Right atrium auricular region (tissue), 2 donors: Measurements from ENCODE around the gene KRT37. TPM values are rescaled to one million over a fixed set of nuclear protein-coding genes. Genes with fewer than 3 reads are reported as not detected.
"Not testable (repeated sequence)": the region's sequence is repeated elsewhere in the genome, so short reads cannot be mapped to it uniquely, and the experiment has no call there.

Source experiments
- DNase-seq: peaks from one replicate; pipeline ENCODE4 v3.0.0-alpha.2; 2019; ENCODE audit warnings: low spot score
- H3K27ac ChIP-seq, 2 donors: fragments of 200-600 bp; sonication (generic); 1 replicate in 1 of 2; 2 replicates in 1 of 2; pipeline ENCODE4 v1.5.1; 2016 to 2019
- H3K27me3 ChIP-seq, 2 donors: fragments of 200-600 bp; sonication (generic); one replicate each; pipeline versions ENCODE4 v1.5.1 to v1.6.0; 2017 to 2019
- H3K36me3 ChIP-seq: fragments of 200-600 bp; sonication (generic); one replicate; pipeline ENCODE4 v1.5.1; 2016
- H3K4me1 ChIP-seq, 2 donors: fragments of 200-600 bp; sonication (generic); one replicate each; pipeline versions ENCODE4 v1.5.1 to v1.6.0; 2017 to 2019
- H3K4me3 ChIP-seq, 2 donors: fragments of 200-600 bp; sonication (generic); 1 replicate in 1 of 2; 2 replicates in 1 of 2; pipeline ENCODE4 v1.5.1; 2017 to 2019; ENCODE audit warnings: mild to moderate bottlenecking in 1 of 2, moderate library complexity in 1 of 2
- H3K9me3 ChIP-seq, 2 donors: fragments of 200-600 bp; sonication (generic); one replicate each; pipeline ENCODE4 v1.5.1; 2019
- total RNA-seq, 2 donors: library from RNA; depleted of rRNA; stranded (reverse); fragments of >200 nt; gene quantifications; one replicate each; pipeline ENCODE4 v1.1.0, GENCODE V29; 2016
- TF ChIP-seq, protein P1 (sequence below), 2 donors: fragments of 200-600 bp; sonication (generic); IDR thresholded peaks; one replicate each; pipeline ENCODE4 v1.5.1; 2019; ENCODE audit warnings: antibody characterized with exemption in 2 of 2

KRT37 gene
- total RNA-seq, 2 donors from 2014 or later = not detected

GRCh38 chr17:41386227-41386626 lies 38.2 kb downstream of the KRT37 start:
- Histone ChIP-seq H3K27me3 (no peaks in the 10 kb centered on the region), H3K4me3 (no peak overlapping the region), H3K27ac (no peak overlapping the region), H3K4me1 (no peaks in the 10 kb centered on the region), H3K9me3 (peaks cover 0 to 27% of the 10 kb centered on the region in 2 donors), H3K36me3 (no peaks in the 10 kb centered on the region)
- TF ChIP-seq, protein P1, sequence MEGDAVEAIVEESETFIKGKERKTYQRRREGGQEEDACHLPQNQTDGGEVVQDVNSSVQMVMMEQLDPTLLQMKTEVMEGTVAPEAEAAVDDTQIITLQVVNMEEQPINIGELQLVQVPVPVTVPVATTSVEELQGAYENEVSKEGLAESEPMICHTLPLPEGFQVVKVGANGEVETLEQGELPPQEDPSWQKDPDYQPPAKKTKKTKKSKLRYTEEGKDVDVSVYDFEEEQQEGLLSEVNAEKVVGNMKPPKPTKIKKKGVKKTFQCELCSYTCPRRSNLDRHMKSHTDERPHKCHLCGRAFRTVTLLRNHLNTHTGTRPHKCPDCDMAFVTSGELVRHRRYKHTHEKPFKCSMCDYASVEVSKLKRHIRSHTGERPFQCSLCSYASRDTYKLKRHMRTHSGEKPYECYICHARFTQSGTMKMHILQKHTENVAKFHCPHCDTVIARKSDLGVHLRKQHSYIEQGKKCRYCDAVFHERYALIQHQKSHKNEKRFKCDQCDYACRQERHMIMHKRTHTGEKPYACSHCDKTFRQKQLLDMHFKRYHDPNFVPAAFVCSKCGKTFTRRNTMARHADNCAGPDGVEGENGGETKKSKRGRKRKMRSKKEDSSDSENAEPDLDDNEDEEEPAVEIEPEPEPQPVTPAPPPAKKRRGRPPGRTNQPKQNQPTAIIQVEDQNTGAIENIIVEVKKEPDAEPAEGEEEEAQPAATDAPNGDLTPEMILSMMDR (IDR thresholded peaks at IDR 0.05) = no peak
- no peak for DNase-seq

DNA sequence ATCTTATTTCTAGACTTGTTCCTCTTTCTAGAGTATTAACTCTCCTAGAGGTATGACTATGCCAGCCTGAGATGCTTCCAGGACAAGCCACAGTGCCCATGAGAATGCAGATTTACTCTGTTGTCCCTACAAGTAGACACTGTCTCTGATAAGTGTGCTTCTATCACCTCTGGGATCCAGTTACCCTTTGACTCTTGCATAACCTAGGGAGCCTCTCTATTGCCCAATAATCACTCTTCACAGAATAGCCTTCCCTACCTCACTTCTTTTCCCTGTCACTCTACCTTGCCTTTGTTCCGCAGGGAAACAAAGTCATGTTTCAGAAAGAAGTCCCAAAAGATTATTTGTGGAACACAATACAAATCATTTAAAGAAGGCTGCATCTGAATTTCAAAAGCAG lies 40.7 kb downstream of the KRT37 start:
- Histone ChIP-seq H3K27ac (no peak overlapping the region), H3K4me1 (no peaks in the 10 kb centered on the region), H3K27me3 (no peaks in the 10 kb centered on the region), H3K36me3 (no peaks in the 10 kb centered on the region), H3K9me3 (peaks cover 0 to 27% of the 10 kb centered on the region in 2 donors), H3K4me3 (no peak overlapping the region)
- DNase-seq = no peak
- TF ChIP-seq, protein P1 (IDR thresholded peaks at IDR 0.05) = no peak

GRCh38 chr17:41382394-41382793 lies 42.0 kb downstream of the KRT37 start:
- Histone ChIP-seq H3K36me3 (no peaks in the 10 kb centered on the region), H3K27ac (no peak overlapping the region), H3K9me3 (peaks cover 0 to 25% of the 10 kb centered on the region in 2 donors), H3K27me3 (no peaks in the 10 kb centered on the region), H3K4me3 (no peak overlapping the region), H3K4me1 (no peaks in the 10 kb centered on the region)
- TF ChIP-seq, protein P1 (IDR thresholded peaks at IDR 0.05) = no peak
- DNase-seq = no peak

GRCh38 chr17:41381943-41382342 lies 42.4 kb downstream of the KRT37 start, which contains the start of gene KRT34:
KRT34 (minus strand) TSS chr17:41382306; CDS start chr17:41382246, 60 bp downstream.
- DNase-seq, H3K4me3 ChIP-seq, H3K4me1 ChIP-seq, H3K27ac ChIP-seq, H3K36me3 ChIP-seq, H3K27me3 ChIP-seq: not testable (repeated sequence)
- peaks cover 0 to 21% of the 10 kb centered on the region in 2 donors for H3K9me3 ChIP-seq

- not testable (repeated sequence) for H3K4me1 ChIP-seq, H3K27me3 ChIP-seq, DNase-seq, H3K9me3 ChIP-seq, H3K27ac ChIP-seq, H3K4me3 ChIP-seq, H3K36me3 ChIP-seq
Measured at GRCh38 chr17:41380091-41380490, 44.3 kb downstream of the KRT37 start.

GRCh38 chr17:41377546-41377945 lies 46.8 kb downstream of the KRT37 start:
- DNase-seq = no peak
- no peaks in the 10 kb centered on the region for H3K27me3 ChIP-seq
- no peaks in the 10 kb centered on the region for H3K36me3 ChIP-seq
- H3K4me3 ChIP-seq = no peak overlapping the region
- TF ChIP-seq, protein P1 (IDR thresholded peaks at IDR 0.05) = no peak
- H3K4me1 ChIP-seq = no peaks in the 10 kb centered on the region
- H3K27ac ChIP-seq = no peak overlapping the region
- no peaks in the 10 kb centered on the region for H3K9me3 ChIP-seq

Other genes with a start within 250 kb of the KRT37 start
- not detected for gene KRTAP4-2, start 246.4 kb downstream of the KRT37 start, total RNA-seq
- not detected for gene KRTAP4-1, start 239.7 kb downstream of the KRT37 start, total RNA-seq
- not detected for gene KRTAP9-1, start 234.7 kb downstream of the KRT37 start, total RNA-seq
- gene KRTAP9-2, start 197.9 kb downstream of the KRT37 start, total RNA-seq = not detected
- not detected for gene KRTAP9-3, start 192.1 kb downstream of the KRT37 start, total RNA-seq
- not detected for gene KRTAP9-8, start 186.6 kb downstream of the KRT37 start, total RNA-seq
- gene KRTAP9-4, start 174.9 kb downstream of the KRT37 start, total RNA-seq = not detected
- gene KRTAP9-9, start 169.2 kb downstream of the KRT37 start, total RNA-seq = not detected
- not detected for gene KRTAP9-6, start 159.2 kb downstream of the KRT37 start, total RNA-seq
- gene KRTAP9-7, start 148.9 kb downstream of the KRT37 start, total RNA-seq = not detected
- not detected for gene KRTAP29-1, start 121.7 kb downstream of the KRT37 start, total RNA-seq
- gene KRTAP16-1, start 115.3 kb downstream of the KRT37 start, total RNA-seq = not detected
- not detected for gene KRTAP17-1, start 108.9 kb downstream of the KRT37 start, total RNA-seq
- not detected for gene KRT33A, start 73.8 kb downstream of the KRT37 start, total RNA-seq
- gene KRT33B, start 54.8 kb downstream of the KRT37 start, total RNA-seq = not detected
- not detected for gene KRT34, start 42.3 kb downstream of the KRT37 start, total RNA-seq
- gene KRT31, start 27.0 kb downstream of the KRT37 start, total RNA-seq = not detected
- not detected for gene KRT38, start 16.4 kb upstream of the KRT37 start, total RNA-seq
- gene KRT32, start 42.8 kb upstream of the KRT37 start, total RNA-seq = not detected
- not detected for gene KRT35, start 56.6 kb upstream of the KRT37 start, total RNA-seq
- not detected for gene KRT36, start 65.3 kb upstream of the KRT37 start, total RNA-seq
- gene KRT13, start 81.0 kb upstream of the KRT37 start, total RNA-seq = not detected
- gene KRT15, start 94.3 kb upstream of the KRT37 start, total RNA-seq = under 1 TPM in 1 of 2 donors, not detected in 1; 0.47 TPM
- gene KRT19, start 103.7 kb upstream of the KRT37 start, total RNA-seq = 100 to 1,000 TPM in 1 of 2 donors, 10 to 100 TPM in 1; 27.8 to 165 TPM
- gene KRT9, start 147.5 kb upstream of the KRT37 start, total RNA-seq = not detected
- gene KRT14, start 162.3 kb upstream of the KRT37 start, total RNA-seq = 10 to 100 TPM in 1 of 2 donors, not detected in 1; 20.3 TPM
- gene KRT16, start 188.2 kb upstream of the KRT37 start, total RNA-seq = 1 to 10 TPM in 1 of 2 donors, not detected in 1; 2.2 TPM
- gene KRT17, start 200.0 kb upstream of the KRT37 start, total RNA-seq = not detected